Measurements from ENCODE around the gene PRKCE.

PRKCE gene

DNA sequence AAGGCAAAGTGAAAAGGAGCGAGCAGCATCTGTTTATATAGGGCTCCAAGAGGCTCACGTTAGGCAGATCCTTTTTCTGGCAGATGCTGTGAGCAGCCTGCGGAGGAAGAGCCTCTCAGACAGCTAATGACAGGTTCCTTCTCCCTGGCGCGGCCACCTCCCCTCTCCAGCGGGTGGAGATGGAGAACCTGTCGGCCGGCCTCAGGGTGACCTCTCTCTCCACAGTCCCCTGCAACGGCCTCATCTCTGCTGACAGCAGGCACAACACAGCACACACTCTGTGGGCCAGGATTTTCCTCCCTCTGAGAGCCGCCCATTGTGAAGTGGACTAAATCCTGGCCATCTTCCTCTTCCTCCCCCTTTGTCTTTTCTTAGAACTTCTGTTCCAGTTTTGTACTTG, 119.8 kb downstream of the PRKCE start:
- no peaks in the 10 kb centered on the region for H3K27me3 ChIP-seq (ENCODE audit: control insufficient read depth in 2 of 2, insufficient read depth in 2 of 2, low read length in 2 of 2)
- H3K27ac ChIP-seq (ENCODE audit: low read depth in 2 of 2, low read length in 2 of 2), result peak overlapping the region; percentile 40 to 41
- H3K4me3 ChIP-seq (ENCODE audit: low read length in 2 of 2), result peak overlapping the region; percentile 13 to 39
- no peaks in the 10 kb centered on the region for H3K9me3 ChIP-seq (ENCODE audit: control insufficient read depth in 2 of 2, low read length in 2 of 2)
- no peaks in the 10 kb centered on the region for H3K36me3 ChIP-seq (ENCODE audit: control insufficient read depth in 2 of 2, insufficient read depth in 2 of 2, low read length in 2 of 2)
- peaks cover 7% of the 10 kb centered on the region in 2 donors for H3K4me1 ChIP-seq (ENCODE audit: control insufficient read depth in 2 of 2, insufficient read depth in 2 of 2, low read length in 2 of 2)
- H3K9ac ChIP-seq (ENCODE audit: low read depth in 1 of 2, low read length in 2 of 2), result no peak overlapping the region

DNA sequence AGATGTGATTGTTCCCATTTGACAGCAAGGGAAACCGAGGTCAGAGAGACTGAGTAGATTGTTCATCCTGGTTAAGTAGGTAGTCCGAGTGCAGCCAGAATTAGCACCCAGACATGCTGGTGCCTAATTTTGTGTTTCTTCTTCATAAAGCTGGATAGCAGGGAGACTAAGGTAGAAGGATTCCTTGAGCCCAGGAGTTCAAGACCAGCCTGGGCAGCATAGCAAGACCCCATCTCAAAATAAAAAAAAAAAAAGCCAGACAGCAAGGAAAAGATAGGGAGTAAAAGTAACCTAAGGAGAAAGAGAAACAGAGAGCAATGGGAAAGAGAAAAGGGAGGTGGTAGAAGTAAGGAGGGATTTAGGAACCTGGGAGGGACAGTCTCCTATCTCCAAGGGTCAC, 120.6 kb downstream of the PRKCE start:
- H3K4me3 ChIP-seq (ENCODE audit: low read length in 2 of 2), result no peak overlapping the region
- H3K27ac ChIP-seq (ENCODE audit: low read depth in 2 of 2, low read length in 2 of 2), result peak overlapping the region; percentile 40 to 41
- no peaks in the 10 kb centered on the region for H3K27me3 ChIP-seq (ENCODE audit: control insufficient read depth in 2 of 2, insufficient read depth in 2 of 2, low read length in 2 of 2)
- peaks cover 7% of the 10 kb centered on the region in 2 donors for H3K4me1 ChIP-seq (ENCODE audit: control insufficient read depth in 2 of 2, insufficient read depth in 2 of 2, low read length in 2 of 2)
- no peak overlapping the region for H3K9ac ChIP-seq (ENCODE audit: low read depth in 1 of 2, low read length in 2 of 2)
- H3K9me3 ChIP-seq (ENCODE audit: control insufficient read depth in 2 of 2, low read length in 2 of 2), result no peaks in the 10 kb centered on the region
- no peaks in the 10 kb centered on the region for H3K36me3 ChIP-seq (ENCODE audit: control insufficient read depth in 2 of 2, insufficient read depth in 2 of 2, low read length in 2 of 2)

DNA sequence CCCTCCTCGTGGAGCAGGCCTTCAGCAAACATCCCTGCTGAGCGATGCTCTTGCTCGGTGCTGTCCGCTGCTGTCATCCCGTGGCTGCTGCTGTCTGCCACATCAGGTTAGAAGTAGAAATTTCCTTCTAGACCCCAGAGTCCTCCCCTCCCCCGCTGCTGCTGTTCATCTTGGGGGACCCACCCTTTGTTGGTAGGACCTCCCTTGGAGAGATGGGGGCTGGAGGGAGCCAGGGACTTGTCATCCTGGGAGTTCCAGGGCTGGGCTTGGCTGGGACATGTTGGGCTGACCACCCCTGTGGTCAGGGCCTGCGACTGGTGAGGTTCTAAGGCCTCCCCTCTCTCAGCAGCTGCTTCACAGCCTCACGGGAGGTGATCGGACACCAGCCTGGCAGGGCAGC, 122.4 kb downstream of the PRKCE start:
- H3K9ac ChIP-seq (ENCODE audit: low read depth in 1 of 2, low read length in 2 of 2), result no peak overlapping the region
- no peaks in the 10 kb centered on the region for H3K36me3 ChIP-seq (ENCODE audit: control insufficient read depth in 2 of 2, insufficient read depth in 2 of 2, low read length in 2 of 2)
- no peak overlapping the region for H3K4me3 ChIP-seq (ENCODE audit: low read length in 2 of 2)
- H3K4me1 ChIP-seq (ENCODE audit: control insufficient read depth in 2 of 2, insufficient read depth in 2 of 2, low read length in 2 of 2), result peaks cover 7 to 12% of the 10 kb centered on the region in 2 donors
- no peaks in the 10 kb centered on the region for H3K27me3 ChIP-seq (ENCODE audit: control insufficient read depth in 2 of 2, insufficient read depth in 2 of 2, low read length in 2 of 2)
- H3K9me3 ChIP-seq (ENCODE audit: control insufficient read depth in 2 of 2, low read length in 2 of 2), result no peaks in the 10 kb centered on the region
- no peak overlapping the region for H3K27ac ChIP-seq (ENCODE audit: low read depth in 2 of 2, low read length in 2 of 2)

DNA sequence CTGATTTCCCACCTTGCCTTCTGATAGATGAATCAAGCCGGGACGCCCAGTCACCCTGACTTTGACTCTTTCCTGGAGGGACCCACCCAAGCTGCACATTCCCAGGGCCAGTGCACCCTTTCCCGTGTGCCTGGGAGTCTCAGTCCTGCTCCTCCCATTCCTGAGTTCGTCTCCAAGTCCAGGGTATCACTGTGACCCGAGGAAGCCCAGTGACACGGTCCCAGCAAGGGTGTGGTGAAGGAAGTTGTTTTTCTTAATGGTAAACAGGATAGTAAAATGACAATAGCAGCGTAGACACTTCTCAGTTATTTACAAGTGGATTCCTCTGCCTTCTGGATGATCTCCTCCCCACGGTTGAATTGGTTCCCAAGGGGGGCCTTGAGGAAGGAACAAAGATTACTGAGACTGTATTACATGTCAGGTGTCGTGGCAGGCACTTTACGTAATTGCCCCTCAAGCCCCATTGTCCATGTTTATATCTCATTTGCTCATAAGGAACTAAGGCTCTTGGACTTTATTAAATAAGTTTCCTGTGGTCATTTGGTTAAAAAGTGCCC, 123.3 kb downstream of the PRKCE start:
- no peak overlapping the region for H3K9ac ChIP-seq (ENCODE audit: low read depth in 1 of 2, low read length in 2 of 2)
- no peaks in the 10 kb centered on the region for H3K27me3 ChIP-seq (ENCODE audit: control insufficient read depth in 2 of 2, insufficient read depth in 2 of 2, low read length in 2 of 2)
- no peaks in the 10 kb centered on the region for H3K9me3 ChIP-seq (ENCODE audit: control insufficient read depth in 2 of 2, low read length in 2 of 2)
- peaks cover 7 to 13% of the 10 kb centered on the region in 2 donors for H3K4me1 ChIP-seq (ENCODE audit: control insufficient read depth in 2 of 2, insufficient read depth in 2 of 2, low read length in 2 of 2)
- H3K27ac ChIP-seq (ENCODE audit: low read depth in 2 of 2, low read length in 2 of 2), result peak overlapping the region in 1 of 2 donors; percentile 50
- no peaks in the 10 kb centered on the region for H3K36me3 ChIP-seq (ENCODE audit: control insufficient read depth in 2 of 2, insufficient read depth in 2 of 2, low read length in 2 of 2)
- H3K4me3 ChIP-seq (ENCODE audit: low read length in 2 of 2), result no peak overlapping the region

DNA sequence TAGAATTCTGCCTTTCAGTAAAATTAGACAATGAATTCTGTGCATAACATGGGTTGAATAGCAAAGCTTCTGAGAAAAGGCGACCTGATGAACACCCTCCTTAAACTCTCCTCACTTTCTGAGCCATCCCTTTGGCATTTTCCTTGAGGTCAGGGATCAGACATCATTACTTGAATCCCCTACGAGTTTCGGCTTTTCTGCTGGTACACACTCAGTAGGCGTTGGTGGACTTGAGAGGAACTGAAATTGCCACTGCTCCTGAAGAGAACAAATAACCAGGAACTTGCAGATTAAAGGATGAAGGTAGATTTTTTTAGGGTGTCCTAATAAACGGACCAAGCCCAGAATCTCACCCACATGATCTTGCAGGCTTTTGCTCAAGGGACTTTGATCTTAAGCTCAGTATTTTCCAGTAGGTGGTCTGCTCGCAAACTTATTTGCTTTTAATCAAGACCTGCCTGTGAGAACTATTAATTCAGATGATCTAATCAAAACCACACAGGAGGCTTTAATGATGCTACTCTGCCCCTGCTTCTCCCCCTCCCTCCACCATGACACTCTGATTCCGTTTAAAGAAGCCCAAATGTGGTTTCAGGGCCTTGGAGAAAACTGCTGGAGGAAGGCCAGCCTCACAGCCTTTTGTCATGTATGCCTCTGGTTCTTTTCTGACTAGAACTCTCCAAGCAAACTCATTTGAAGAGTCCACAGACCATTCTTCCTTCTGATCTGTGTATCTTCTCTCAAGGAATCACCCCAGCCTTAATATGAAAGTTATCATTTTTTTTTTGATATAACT, 124.9 kb downstream of the PRKCE start:
- Histone ChIP-seq H3K9ac (ENCODE audit: low read depth in 1 of 2, low read length in 2 of 2) (no peak overlapping the region), H3K9me3 (ENCODE audit: control insufficient read depth in 2 of 2, low read length in 2 of 2) (no peaks in the 10 kb centered on the region), H3K27me3 (ENCODE audit: control insufficient read depth in 2 of 2, insufficient read depth in 2 of 2, low read length in 2 of 2) (no peaks in the 10 kb centered on the region), H3K4me3 (ENCODE audit: low read length in 2 of 2) (no peak overlapping the region), H3K4me1 (ENCODE audit: control insufficient read depth in 2 of 2, insufficient read depth in 2 of 2, low read length in 2 of 2) (peaks cover 7 to 13% of the 10 kb centered on the region in 2 donors), H3K27ac (ENCODE audit: low read depth in 2 of 2, low read length in 2 of 2) (no peak overlapping the region), H3K36me3 (ENCODE audit: control insufficient read depth in 2 of 2, insufficient read depth in 2 of 2, low read length in 2 of 2) (no peaks in the 10 kb centered on the region)

DNA sequence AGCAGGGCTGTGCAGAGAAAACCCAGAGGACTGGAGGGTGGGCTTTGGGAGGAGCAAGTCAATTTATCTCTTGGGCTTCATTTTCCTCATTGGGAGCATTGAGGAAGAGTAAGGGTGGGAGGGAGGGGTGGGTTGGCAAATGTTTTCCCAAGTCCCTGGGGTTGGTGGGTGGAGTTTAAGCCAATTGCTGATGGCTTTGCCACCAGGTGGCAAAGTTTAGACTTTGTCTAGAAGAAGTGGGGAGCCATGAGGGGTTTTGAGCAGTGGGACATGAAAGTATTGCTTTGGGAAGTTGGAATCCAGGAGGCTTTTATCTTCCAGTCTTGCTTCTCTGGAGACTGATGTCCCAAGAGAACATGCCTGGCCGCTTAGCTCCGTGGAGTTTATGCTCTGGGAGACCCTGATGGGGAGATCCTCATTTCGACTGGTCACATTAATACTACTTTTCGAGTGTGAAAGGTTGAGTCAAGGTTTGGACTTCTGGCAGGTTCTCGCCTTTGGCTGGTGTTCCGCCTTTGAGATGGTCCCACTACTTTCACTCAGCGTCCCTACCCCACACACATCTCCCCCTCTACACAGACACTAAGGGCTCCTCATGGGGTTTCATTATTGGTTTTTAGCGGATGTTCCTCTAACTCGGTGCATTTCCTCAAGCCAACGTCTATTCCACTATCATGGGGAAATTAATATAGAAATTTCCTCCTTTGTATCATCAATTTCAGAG, 126.7 kb downstream of the PRKCE start:
- Histone ChIP-seq H3K36me3 (ENCODE audit: control insufficient read depth in 2 of 2, insufficient read depth in 2 of 2, low read length in 2 of 2) (no peaks in the 10 kb centered on the region), H3K27ac (ENCODE audit: low read depth in 2 of 2, low read length in 2 of 2) (no peak overlapping the region), H3K9me3 (ENCODE audit: control insufficient read depth in 2 of 2, low read length in 2 of 2) (no peaks in the 10 kb centered on the region), H3K4me1 (ENCODE audit: control insufficient read depth in 2 of 2, insufficient read depth in 2 of 2, low read length in 2 of 2) (peaks cover 7 to 11% of the 10 kb centered on the region in 2 donors), H3K4me3 (ENCODE audit: low read length in 2 of 2) (peak overlapping the region in 1 of 2 donors; percentile 49), H3K9ac (ENCODE audit: low read depth in 1 of 2, low read length in 2 of 2) (no peak overlapping the region), H3K27me3 (ENCODE audit: control insufficient read depth in 2 of 2, insufficient read depth in 2 of 2, low read length in 2 of 2) (no peaks in the 10 kb centered on the region)

DNA sequence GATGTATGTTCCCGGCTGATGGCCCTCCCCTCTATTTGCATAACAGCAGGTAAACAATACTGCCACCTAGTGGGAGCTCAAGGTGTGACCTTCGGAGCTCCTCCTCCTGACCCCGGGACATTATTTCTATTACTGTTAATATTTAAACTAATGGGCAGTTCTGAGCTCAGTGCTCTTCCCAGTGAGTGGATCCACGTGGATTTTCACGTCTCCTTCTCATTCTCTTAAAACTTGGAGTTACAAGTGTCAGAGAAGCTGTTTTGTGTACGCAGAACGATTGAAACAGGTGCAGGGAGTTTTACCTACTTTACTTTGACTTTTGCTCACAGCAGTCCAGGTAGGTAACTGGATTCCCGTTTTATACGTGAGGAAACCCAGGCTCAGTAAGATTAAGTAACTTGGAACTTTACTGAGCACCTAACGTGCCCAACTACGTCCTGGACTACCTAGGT, 127.3 kb downstream of the PRKCE start:
- no peaks in the 10 kb centered on the region for H3K36me3 ChIP-seq (ENCODE audit: control insufficient read depth in 2 of 2, insufficient read depth in 2 of 2, low read length in 2 of 2)
- peak overlapping the region in 1 of 2 donors; percentile 49 for H3K4me3 ChIP-seq (ENCODE audit: low read length in 2 of 2)
- H3K9ac ChIP-seq (ENCODE audit: low read depth in 1 of 2, low read length in 2 of 2), result no peak overlapping the region
- peaks cover 7 to 11% of the 10 kb centered on the region in 2 donors for H3K4me1 ChIP-seq (ENCODE audit: control insufficient read depth in 2 of 2, insufficient read depth in 2 of 2, low read length in 2 of 2)
- no peaks in the 10 kb centered on the region for H3K27me3 ChIP-seq (ENCODE audit: control insufficient read depth in 2 of 2, insufficient read depth in 2 of 2, low read length in 2 of 2)
- no peak overlapping the region for H3K27ac ChIP-seq (ENCODE audit: low read depth in 2 of 2, low read length in 2 of 2)
- no peaks in the 10 kb centered on the region for H3K9me3 ChIP-seq (ENCODE audit: control insufficient read depth in 2 of 2, low read length in 2 of 2)

DNA sequence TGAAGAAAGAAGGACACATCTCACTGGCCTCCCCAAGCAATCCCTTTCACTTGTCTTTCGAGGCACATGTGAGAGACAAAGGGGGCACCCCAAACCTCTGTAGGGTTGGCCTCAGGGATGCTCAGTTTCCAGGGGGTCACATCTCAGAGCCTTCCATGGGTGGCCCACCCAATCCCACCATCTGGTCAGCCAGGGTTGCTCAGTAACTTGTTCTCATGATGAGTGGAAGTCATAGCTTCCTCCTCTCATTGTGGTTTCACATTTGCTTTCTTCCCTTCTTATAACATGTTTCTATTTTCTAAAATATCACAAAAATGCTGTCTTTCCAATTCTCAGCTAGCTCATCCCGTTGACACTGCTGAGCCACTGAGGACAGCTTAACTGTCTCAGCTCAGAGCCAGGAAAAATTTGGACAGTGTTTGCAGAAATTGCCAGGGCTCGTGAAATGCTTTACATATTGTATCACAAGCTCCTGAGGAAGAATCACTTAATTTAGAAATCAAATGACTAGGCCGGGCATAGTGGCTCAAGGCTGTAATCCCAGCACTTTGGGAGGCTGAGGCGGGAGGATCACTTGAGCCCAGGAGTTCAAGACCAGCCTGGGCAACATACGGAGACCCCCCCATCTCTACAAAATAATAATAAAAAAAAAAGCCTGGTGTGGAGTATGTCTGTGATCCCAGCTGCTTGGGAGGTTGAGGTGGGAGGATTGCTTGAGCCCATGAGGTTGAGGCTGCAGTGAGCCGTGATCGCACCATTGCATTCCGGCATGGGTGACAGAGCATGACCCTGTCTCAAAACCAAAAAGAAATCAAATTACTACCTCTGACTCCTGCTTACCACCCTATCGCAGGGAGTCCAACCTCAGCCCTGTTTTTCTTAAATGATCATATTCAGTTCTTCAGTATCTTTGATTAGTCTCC, 129.3 kb downstream of the PRKCE start:
- H3K27ac ChIP-seq (ENCODE audit: low read depth in 2 of 2, low read length in 2 of 2), result no peak overlapping the region
- no peak overlapping the region for H3K4me3 ChIP-seq (ENCODE audit: low read length in 2 of 2)
- no peak overlapping the region for H3K9ac ChIP-seq (ENCODE audit: low read depth in 1 of 2, low read length in 2 of 2)
- H3K9me3 ChIP-seq (ENCODE audit: control insufficient read depth in 2 of 2, low read length in 2 of 2), result no peaks in the 10 kb centered on the region
- no peaks in the 10 kb centered on the region for H3K36me3 ChIP-seq (ENCODE audit: control insufficient read depth in 2 of 2, insufficient read depth in 2 of 2, low read length in 2 of 2)
- no peaks in the 10 kb centered on the region for H3K27me3 ChIP-seq (ENCODE audit: control insufficient read depth in 2 of 2, insufficient read depth in 2 of 2, low read length in 2 of 2)
- H3K4me1 ChIP-seq (ENCODE audit: control insufficient read depth in 2 of 2, insufficient read depth in 2 of 2, low read length in 2 of 2), result peaks cover 0 to 6% of the 10 kb centered on the region in 2 donors

DNA sequence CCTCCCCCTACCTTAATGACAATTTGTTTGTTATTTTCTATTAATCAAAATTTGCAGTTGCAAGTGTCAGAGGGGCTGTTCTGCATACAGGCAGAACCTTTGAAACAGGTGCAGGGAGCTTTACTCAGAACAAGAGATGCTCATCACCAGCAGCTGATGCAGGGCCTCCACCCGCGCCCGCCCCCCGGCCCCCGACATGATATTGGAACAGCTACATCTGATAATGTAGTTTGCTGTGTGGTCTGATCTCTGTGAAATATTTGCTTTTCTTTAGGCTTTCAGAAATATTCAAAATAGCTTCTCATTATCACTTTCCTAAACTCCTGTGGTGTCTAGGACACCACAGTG, 130.0 kb downstream of the PRKCE start:
- H3K9ac ChIP-seq (ENCODE audit: low read depth in 1 of 2, low read length in 2 of 2), result no peak overlapping the region
- no peaks in the 10 kb centered on the region for H3K27me3 ChIP-seq (ENCODE audit: control insufficient read depth in 2 of 2, insufficient read depth in 2 of 2, low read length in 2 of 2)
- H3K27ac ChIP-seq (ENCODE audit: low read depth in 2 of 2, low read length in 2 of 2), result no peak overlapping the region
- no peaks in the 10 kb centered on the region for H3K36me3 ChIP-seq (ENCODE audit: control insufficient read depth in 2 of 2, insufficient read depth in 2 of 2, low read length in 2 of 2)
- H3K4me1 ChIP-seq (ENCODE audit: control insufficient read depth in 2 of 2, insufficient read depth in 2 of 2, low read length in 2 of 2), result peaks cover 0 to 6% of the 10 kb centered on the region in 2 donors
- H3K4me3 ChIP-seq (ENCODE audit: low read length in 2 of 2), result no peak overlapping the region
- H3K9me3 ChIP-seq (ENCODE audit: control insufficient read depth in 2 of 2, low read length in 2 of 2), result no peaks in the 10 kb centered on the region
